H1 (cell line): Measurements from ENCODE around the gene TMEM138. TPM values are rescaled to one million over a fixed set of nuclear protein-coding genes. Genes with fewer than 3 reads are reported as not detected.

Experiments
- BCL11A ChIP-seq, 2 experiments: IDR thresholded peaks; one replicate each; pipeline ENCODE4 v1.6.1; 2011; ENCODE audit warnings: low read depth in 2 of 2, low read length in 2 of 2, mild to moderate bottlenecking in 2 of 2
- NRF1 ChIP-seq: IDR thresholded peaks from 2 replicates; pipeline ENCODE4 v1.6.1; 2011; ENCODE audit warnings: mild to moderate bottlenecking, low read depth, low read length, improper control_type of control experiment
- polyA plus RNA-seq, 7 experiments: library from polyadenylated mRNA; depleted of rRNA in 3 of 7; stranded (reverse) in 5 of 7; unstranded in 2 of 7; fragments of >200 nt in 5 of 7; fragments of 200-250 nt in 2 of 7; gene quantifications; 1 replicate in 5 of 7; 2 replicates in 1 of 7; 4 replicates in 1 of 7; pipeline versions ENCODE4 v1.2.1 to v1.2.3, GENCODE V29; 2011 to 2013; ENCODE audit warnings: missing spikeins in 2 of 7, mixed read lengths in 2 of 7
- total RNA-seq: library from RNA; stranded (reverse); fragmentation: NEBNext Ultra II Directional; extraction: Animal tissue kit (Norgen Biotek cat#: 25700); gene quantifications from 2 replicates; pipeline ENCODE4 v1.2.1, GENCODE V29; 2021

Gene TMEM138
- total and polyA plus RNA-seq, 2 of the 8 experiments (the other 6 are each of a cell fraction or from before 2014, with no cell fraction given), result 32.9 to 59.0 TPM

GRCh38 chr11:61333550-61334433 is 28.4 kb upstream of the TMEM138 start (continued):
- TF ChIP-seq NRF1 (no peak), BCL11A (IDR thresholded peaks at IDR 0.05; ENCODE audit: low read depth in 2 of 2, low read length in 2 of 2) (no peak)
- TF ChIP-seq, all 59 proteins: peak for 6
